Measurements from ENCODE around the gene LRCH1.
A peak's percentile ranks its signal among the peaks of the same experiment; 100 is the strongest.
"Not testable (repeated sequence)": the region's sequence is repeated elsewhere in the genome, so short reads cannot be mapped to it uniquely, and the experiment has no call there.

Gene LRCH1, protein sequence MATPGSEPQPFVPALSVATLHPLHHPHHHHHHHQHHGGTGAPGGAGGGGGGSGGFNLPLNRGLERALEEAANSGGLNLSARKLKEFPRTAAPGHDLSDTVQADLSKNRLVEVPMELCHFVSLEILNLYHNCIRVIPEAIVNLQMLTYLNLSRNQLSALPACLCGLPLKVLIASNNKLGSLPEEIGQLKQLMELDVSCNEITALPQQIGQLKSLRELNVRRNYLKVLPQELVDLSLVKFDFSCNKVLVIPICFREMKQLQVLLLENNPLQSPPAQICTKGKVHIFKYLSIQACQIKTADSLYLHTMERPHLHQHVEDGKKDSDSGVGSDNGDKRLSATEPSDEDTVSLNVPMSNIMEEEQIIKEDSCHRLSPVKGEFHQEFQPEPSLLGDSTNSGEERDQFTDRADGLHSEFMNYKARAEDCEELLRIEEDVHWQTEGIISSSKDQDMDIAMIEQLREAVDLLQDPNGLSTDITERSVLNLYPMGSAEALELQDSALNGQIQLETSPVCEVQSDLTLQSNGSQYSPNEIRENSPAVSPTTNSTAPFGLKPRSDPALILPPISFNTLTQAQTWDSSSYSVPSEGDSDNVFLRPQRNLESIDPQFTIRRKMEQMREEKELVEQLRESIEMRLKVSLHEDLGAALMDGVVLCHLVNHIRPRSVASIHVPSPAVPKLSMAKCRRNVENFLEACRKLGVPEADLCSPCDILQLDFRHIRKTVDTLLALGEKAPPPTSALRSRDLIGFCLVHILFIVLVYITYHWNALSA

DNA sequence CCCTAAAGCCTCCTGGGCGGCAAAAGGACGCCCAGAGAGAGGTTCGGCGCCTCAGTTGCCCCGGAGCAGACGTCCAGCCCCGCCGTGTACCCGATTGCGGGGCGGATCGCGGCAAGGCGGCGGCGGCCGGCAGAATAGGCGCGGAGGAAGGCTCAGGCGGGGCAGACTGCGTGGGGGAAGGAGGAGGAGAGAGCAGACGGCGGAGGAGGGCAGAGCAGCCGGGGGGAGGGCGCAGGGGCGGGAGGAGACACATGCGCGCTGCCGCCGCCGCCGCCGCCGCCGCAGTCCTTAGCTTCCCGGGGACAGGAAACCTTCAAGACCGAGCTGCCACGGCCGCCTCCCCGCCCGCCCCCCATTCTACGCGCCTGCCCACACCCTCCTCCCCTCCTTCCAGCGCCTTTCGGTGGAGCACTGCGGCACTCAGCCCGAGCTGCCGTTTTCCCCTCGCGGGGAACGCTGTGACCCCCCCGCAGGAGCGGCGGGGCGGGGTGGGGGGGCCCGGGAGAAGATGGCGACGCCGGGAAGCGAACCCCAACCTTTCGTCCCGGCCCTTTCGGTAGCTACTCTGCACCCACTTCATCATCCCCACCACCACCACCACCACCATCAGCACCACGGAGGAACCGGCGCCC is at the start of gene LRCH1:
LRCH1 (plus strand) TSS at position 282 of the 632 bp plus-strand sequence; CDS start at position 509, 227 bp downstream.
- DNase-seq (ENCODE audit: low spot score) = peak; percentile 93

DNA sequence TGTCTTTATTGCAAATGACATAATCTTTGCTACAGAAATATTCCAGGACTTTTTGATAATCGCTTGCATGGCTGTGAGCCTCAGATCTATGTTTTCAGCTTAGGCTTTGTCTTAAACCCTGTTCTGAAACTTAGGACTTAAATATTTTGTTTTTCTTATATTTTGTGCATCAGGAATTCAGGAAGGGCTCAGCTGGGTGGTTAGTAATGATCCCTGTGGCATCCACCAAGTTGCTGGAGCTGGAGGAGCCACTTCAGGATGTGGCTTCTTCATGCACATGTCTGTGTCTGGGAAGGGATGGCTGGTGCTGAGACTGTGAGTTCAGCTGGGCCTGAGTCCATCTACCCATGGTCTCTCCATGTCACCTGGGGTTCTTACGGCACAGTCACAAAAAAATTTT is 48.9 kb upstream of the LRCH1 start:
- no peak for DNase-seq (ENCODE audit: low spot score)

DNA sequence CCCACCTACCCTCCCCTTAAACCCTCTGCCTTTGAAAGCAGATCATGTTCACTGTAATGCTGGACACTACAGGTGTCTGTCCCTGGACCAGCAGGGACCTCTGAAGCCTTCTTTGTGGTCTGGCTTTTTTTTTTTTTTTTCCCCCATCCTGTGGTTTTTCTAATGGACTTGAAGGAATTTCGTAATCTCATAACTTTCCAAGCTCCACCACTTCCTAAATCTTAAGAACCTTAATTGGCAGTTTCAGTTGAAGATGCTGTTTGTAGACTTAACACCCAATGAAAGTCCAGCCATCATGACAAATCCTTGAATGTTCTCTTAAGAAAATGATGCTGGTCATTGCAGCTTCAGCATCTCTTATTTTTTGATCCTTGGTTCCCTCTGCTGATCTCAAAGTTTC is 45.0 kb upstream of the LRCH1 start:
- DNase-seq (ENCODE audit: low spot score) = no peak

DNA sequence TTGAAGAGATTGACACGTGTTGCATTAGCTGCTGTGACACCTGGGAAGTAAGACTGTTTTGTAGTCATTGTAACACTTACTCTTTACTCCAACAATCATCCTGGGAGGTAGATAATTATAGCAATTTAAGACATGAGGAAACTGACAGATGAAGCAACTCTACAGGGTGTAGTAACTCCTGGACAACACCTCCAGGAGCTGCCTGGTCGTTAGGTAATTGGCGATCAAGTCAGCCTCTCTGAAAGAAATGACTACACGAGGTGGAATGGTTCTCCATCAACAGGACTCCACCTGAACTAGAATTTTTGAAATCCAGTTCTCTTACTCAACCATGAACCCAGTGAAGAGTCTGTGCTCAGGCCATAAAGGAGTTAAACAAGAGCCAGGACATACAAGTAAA is 43.0 kb upstream of the LRCH1 start:
- no peak for DNase-seq (ENCODE audit: low spot score)

DNA sequence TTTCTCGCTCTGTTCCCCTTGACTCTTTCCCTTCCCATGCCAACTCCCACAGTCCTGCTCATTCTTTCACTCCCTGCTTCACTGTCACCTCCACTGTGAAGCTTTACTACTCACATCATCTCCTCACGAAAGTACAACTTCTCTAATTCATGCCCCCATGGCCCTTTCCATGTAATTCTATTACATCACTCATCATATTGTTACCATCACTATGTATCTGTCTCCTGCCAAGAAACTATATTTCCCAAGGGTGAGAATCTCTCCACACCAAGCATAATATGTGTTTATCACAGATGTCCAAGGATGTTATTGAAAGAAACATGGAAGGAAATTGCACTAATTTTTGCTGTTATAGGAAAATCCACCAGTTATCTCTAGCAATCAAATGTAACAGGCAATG is 37.2 kb upstream of the LRCH1 start:
- no peak for DNase-seq (ENCODE audit: low spot score)

DNA sequence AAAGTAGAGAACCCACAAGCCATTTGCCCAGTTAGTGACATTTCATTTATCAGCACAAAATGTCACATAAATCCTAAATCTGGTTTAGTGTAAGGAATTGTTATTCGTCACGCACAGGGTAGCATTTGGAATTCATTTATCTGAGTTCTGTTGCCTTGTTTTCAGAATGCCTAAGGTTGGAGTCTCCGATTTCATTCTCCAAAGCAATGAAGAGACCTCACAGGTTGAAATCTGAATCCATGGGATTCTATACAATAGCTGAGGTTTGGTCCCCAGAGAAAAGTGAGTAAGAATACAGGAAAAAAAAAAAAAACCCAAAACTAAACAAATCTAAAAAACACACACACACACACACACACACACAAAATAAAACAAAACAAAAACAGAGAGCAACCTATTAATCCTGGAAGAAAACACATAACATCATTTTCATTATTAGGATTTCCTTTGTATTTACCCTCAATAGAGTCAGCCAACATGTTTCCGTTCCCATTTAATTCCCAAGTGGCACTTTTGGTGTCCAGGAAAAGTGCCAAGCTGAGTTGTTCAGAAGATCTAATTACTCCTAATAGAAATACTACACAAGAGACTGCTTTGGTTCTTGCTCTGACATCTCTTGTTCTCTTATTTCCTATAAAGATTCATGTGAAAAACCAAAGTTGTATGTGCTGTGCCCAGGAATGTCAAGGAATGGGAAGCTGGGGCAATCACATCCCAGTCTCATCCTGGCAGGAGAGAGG is 36.2 kb upstream of the LRCH1 start:
- DNase-seq (ENCODE audit: low spot score) = no peak

DNA sequence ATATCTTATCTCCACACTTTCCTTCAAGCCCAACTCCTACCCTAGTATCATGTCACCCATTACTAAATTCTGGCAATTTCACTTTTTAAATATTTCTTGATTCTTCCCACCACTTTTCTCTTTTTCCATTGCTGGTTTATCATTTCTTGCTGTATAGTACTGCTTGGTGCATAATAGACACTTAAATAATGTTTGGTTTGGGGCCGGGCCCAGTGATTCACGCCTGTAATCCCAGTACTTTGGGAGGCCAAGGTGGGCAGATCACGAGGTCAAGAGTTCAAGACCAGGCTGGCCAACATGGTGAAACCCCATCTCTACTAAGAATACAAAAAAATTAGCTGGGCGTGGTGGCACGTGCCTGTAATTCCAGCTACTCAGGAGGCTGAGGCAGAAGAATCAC is 35.2 kb upstream of the LRCH1 start:
- not testable (repeated sequence) for DNase-seq (ENCODE audit: low spot score)

DNA sequence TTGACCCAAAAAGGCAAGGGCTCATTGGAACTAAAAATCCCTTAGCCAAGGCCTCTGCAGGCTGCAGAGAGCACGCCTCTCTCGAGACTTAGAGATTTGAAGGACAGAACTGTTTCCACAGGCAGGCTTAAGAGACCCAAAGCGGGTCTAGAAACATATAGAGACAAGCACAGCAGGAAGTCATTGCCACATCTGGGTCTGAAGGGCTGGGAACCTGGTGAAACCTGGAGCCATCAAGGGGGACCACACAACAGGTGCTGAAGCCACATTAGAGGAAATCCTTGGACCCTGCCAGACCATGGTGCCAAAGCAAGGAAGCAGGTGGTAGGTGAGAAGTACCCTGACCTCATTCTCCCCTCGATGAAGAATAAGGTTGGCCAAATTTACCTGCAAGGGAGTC is 33.8 kb upstream of the LRCH1 start:
- no peak for DNase-seq (ENCODE audit: low spot score)

DNA sequence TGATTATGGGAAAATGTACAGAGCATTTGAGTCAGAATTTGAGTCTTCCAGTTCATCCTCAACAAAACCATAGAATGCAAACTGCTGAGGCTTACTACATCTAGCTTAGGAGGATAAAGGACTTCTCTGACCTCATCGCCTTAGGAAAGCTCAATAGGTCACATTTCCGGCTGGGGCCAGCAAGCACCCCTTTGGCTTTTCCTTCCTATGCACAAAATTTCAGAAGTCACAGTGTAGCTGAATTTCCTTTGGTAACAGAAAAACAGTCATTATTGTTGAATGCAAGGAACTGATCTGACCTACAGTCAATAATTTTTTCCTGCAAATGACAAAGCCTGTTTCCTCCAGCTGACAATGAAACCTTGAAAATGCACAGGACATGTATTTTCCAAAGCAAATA is 32.8 kb upstream of the LRCH1 start:
- DNase-seq (ENCODE audit: low spot score) = no peak

DNA sequence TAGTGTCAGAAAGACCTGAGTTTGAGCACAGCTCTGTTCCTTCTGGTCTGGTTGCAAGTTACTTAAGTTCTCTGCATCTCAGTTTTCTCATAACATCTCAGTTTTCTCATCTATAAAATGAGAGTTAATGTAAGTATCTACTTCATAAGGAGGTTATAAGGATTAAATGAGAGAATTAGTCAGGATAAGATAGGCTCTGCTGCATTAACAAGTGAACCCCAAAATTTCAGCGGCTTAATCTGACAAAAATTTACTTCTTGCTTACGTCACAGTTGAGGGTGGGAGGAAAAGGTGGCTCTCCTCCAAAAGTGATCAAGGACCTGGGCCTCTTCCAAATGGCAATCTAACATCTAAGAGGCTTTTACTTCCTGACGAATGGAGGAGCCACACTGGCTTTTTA is 31.5 kb upstream of the LRCH1 start:
- no peak for DNase-seq (ENCODE audit: low spot score)

DNA sequence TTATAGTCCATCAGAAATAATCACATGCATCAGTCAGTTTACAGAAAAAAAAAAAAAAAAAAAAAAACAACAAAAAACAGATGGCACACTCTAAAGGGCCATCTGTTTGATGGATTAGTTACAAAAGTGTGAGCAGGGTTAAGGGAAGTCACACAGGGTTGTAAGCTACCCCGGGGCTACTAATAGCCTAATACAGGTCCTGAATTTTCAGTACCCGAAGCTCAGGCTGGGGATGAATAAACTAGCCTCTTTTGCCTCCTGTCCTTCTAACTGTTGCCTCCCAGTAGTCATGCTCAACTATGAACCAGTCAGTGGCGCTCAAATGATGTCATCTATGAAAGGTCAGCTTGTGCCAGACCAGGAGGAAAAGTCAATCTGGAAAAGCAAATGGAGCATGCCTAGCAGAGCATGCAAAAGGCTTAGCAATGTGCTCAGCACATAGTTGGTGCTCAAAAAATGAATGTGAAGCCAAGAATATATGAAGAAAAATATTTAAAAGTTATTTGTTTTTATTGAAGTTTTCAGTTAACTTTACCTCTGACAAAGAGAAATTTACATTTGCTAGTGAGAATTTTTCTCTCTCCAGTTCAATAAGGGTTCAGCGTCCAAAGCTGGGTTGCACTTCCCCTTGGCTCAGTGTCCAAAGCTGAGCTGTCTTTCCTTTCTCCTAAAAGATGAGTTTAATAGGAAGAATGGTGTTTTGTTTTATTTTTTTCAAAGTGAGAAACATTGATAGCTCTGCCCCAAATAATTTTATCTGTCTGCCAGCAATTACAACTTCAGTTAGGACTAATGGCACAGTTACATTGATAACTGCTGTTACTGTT is 30.8 kb upstream of the LRCH1 start:
- no peak for DNase-seq (ENCODE audit: low spot score)

DNA sequence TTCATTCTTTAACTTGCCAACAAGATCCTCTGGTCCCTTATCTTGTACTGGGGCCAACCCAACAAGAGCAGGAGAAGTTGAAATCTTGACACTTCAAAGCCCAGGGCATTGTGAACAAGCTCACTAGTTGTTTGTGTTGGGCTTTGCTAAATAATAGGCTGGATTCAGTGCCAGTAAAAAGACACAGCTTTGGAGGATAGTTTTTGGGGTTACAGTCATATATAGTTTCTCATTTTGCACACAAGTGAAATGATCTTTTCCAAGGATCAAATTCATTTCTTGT is 30.3 kb upstream of the LRCH1 start:
- no peak for DNase-seq (ENCODE audit: low spot score)

DNA sequence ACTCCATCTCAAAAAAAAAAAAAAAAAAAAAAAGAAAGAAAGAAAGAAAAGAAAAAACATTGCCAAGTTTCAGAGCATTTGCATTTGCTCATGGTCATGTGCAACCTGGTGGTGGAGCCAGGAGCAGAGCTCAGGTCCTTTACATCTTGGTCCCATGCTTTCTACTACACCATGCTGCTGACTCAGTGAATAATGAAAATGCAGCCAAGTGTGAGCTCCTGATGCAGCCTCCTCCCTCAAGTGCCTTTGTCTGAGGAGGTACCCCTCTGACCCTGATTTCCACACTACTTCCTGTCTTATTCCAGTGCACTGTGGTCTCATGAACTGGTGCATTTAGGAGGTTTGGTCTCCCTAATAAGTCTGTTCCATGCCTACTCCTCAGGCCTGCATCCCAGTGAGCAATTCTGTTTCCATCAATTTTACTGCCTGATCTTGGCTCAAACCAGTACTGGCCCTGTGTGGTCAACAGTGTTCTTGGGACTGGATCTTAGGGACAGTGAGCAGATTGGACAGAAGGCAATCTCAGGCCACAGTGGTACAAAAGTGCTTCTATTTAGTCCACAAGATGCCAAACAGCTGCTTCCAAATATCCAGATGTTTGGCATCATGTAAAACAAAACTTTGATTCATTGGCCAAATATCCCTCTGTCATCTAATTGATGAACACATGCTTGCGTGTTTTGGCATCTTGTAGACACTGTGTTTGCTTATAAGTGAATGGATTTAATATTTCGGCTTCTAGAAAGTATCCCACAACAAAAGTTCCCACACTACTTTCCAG is 28.8 kb upstream of the LRCH1 start:
- DNase-seq (ENCODE audit: low spot score) = no peak

DNA sequence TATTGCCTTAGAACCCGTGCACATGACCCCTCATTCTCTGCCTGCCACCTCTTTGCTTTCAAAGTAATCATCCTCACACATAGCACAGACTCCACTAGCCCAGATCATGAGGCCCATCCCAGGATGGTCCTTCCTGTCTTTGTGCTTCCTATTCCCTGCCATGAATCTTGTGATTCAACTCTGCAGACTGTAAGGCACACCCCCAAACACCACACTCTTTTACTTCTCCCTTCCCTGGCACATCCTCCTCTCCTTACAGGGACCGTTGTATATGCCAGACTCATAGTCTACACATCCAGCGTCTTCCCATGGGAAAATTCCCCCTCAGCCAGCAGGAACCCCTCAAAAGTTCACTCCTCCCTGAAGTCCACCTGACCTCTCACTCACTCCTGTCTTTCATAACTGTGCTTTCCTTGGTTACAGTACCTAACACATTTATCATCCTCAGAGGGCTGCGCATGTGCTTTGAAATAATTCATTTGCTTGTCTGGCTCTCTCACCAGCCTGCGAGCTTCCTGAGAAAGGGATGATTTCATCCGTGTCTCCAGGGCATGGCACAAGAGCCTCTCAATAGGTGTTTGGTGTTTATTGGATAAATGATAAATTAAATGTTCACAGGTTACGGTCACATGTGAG is 26.8 kb upstream of the LRCH1 start:
- no peak for DNase-seq (ENCODE audit: low spot score)

DNA sequence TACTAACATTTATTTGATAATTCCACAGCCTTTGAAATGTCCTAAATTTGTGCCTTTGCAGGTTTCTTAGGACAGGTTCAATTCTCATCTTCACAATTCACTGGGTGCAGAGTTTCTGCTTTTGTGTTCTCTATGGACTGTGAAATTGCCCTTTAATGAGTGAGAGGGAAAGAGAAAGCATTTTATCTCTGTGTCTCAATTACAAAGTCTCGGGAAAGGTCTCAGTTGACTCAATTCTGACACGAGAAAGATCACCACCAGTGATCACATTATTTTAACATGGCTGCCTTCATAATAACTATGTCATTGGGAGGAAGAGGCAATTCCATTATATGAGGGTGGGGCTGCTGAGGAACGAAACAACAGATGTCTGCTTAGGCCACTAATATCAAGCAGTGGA is 26.2 kb upstream of the LRCH1 start:
- no peak for DNase-seq (ENCODE audit: low spot score)

DNA sequence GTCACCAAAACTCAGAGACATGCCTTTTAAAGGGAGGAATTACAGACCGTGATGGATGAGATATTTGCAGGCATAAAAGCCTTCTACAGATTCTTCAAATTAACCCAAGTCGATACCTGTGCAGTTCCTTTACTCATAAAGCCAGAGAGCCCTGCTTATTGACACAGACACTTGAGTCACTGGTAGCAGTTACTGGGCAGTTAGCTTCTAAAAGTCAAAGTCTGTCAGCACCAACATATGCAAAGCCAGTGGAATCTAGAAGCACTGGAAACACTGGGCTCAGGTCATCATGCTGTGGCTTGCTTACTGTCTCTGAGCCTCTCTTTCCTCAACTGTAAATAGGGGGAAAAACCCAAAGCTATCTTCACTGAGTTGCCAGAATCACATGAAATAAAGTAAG is 25.7 kb upstream of the LRCH1 start:
- DNase-seq (ENCODE audit: low spot score) = no peak

DNA sequence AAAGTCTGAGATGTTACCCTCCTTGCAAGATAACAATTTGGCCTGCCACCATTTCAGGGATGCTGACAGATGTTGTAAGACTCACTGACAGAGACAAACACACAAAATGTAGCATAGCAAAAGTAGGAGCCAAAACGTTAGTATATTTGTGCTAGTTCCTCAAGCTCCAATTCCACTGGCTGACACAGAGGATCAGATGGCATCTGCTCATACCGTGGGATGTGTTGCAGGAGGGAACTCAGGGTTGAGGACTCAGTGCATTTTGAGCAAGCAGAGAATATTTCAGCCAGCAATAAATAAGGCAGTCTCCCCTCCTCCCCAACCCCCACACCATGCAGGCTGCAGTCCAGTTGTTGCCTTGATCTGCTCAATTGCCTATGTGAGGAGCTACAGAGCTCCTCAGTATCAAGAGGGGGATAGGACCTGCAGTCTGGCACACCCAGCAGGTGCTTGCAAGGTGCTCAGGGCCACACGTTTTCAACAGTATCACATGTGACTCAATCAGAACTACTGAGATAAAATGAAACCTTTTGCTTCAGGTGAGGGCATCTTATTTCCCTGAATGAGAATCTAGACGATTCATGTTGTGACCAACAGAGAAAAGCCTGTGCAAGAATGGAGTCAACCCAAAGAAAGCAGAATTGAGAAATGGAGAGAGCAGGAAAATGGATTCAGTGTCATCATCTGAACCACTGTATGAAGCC is 23.6 kb upstream of the LRCH1 start:
- DNase-seq (ENCODE audit: low spot score) = no peak

DNA sequence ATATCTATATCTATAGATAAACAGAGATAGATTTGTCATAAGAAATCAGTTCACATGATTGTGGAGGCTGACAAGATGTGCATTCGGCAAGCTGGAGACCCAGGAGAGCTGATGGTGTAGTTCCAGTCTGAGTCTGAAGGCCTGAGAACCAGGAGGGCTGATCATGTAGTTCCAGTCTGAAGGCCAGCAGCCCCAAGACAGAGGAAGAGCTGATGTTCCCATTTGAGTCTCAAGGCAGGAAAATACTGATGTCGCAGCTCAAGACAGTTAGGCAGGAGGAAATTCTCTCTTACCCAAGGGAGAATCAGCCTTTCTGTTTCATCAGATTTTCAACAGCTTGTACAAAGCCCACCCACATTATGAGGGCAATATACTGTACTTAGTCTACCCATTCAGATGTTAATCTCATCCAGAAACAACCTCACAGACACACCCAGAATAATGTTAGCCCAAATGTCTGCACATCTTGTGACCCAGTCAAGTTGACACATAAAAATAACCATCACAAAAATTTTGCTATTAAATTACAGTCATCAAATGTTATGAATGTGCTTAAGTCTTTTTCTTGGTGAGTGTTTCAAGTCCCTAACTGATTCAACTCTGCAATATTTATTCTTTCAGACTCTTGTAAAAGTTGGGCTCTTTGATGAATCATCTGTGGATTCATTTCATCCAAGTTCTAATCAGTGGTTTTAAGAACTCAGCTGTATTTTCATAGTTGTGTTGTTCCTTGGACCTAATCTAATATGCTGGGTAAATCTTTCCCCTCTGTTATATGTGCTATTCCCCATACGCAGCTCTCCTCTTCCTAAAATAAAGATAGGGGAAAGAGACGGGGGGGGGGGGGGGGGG is 22.7 kb upstream of the LRCH1 start:
- DNase-seq (ENCODE audit: low spot score) = no peak

DNA sequence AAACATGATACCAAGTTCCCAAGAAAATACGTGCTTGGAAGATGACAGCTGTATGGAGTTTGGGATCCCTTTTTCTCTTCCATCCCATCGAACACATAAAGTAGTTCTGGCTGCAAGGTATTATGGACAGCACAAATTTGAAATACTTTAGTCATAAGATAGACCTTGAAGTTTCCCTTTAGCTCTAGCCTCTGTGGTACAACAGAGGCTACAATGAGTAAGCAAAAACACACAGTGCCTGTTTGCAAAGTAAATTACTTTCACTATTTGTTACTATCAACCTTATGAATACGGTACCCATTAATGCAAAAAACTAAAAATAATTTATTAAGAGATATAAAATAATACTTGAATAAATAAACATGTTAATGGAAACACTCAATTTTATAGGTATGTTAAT is 21.0 kb upstream of the LRCH1 start:
- DNase-seq (ENCODE audit: low spot score) = no peak

Measured in SW480 (cell line).